Measurements from ENCODE around the gene PIK3CG.

- no peak for TF ChIP-seq POLR2AphosphoS5 (IDR thresholded peaks at IDR 0.05; ENCODE audit: low read depth, low read length)
- TF ChIP-seq TAF1 (IDR thresholded peaks at IDR 0.05; ENCODE audit: low read depth, low read length) = no peak
These were observed 20.6 kb downstream of the PIK3CG start for GRCh38 chr7:106885652-106886051.

Data from GM12891 (cell line).